ENCODE results near the gene ADAMTS8. TPM values are rescaled to one million over a fixed set of nuclear protein-coding genes. Genes with fewer than 3 reads are reported as not detected.
A peak's percentile ranks its signal among the peaks of the same experiment; 100 is the strongest.

ADAMTS8 gene
- total RNA-seq, 1 donor from 2014 or later: 39.1 TPM

GRCh38 chr11:130408901-130409300, 19.5 kb downstream of the ADAMTS8 start:
- intact Hi-C loops (cut with DNase I): no loop called here
- no peaks in the 10 kb centered on the region for H3K36me3 ChIP-seq
- ATAC-seq (no peak), DNase-seq (no peak)
- no peaks in the 10 kb centered on the region for H3K27me3 ChIP-seq
- TF ChIP-seq CTCF (IDR thresholded peaks at IDR 0.05): no peak
- H3K9me3 ChIP-seq: no peaks in the 10 kb centered on the region
- H3K4me1 ChIP-seq: no peaks in the 10 kb centered on the region
- no peak overlapping the region for H3K27ac ChIP-seq
- H3K4me3 ChIP-seq: no peak overlapping the region

GRCh38 chr11:130408401-130408890, 20.0 kb downstream of the ADAMTS8 start:
- H3K9me3 ChIP-seq: no peaks in the 10 kb centered on the region
- DNase-seq (no peak), ATAC-seq (no peak)
- H3K27ac ChIP-seq: no peak overlapping the region
- no peak overlapping the region for H3K4me3 ChIP-seq
- TF ChIP-seq CTCF (IDR thresholded peaks at IDR 0.05): no peak
- no peaks in the 10 kb centered on the region for H3K36me3 ChIP-seq
- intact Hi-C loops (cut with DNase I): no loop called here
- H3K27me3 ChIP-seq: no peaks in the 10 kb centered on the region
- no peaks in the 10 kb centered on the region for H3K4me1 ChIP-seq

GRCh38 chr11:130407978-130408377, 20.4 kb downstream of the ADAMTS8 start:
- peaks cover 1% of the 10 kb centered on the region for H3K4me1 ChIP-seq
- H3K9me3 ChIP-seq: no peaks in the 10 kb centered on the region
- ATAC-seq: no peak
- no peaks in the 10 kb centered on the region for H3K36me3 ChIP-seq
- H3K27ac ChIP-seq: no peak overlapping the region
- no peak for DNase-seq
- no peaks in the 10 kb centered on the region for H3K27me3 ChIP-seq
- H3K4me3 ChIP-seq: no peak overlapping the region
- intact Hi-C loops (cut with DNase I): no loop called here
- TF ChIP-seq CTCF (IDR thresholded peaks at IDR 0.05): no peak

GRCh38 chr11:130405428-130405827, 23.0 kb downstream of the ADAMTS8 start:
- no peaks in the 10 kb centered on the region for H3K27me3 ChIP-seq
- H3K9me3 ChIP-seq: no peaks in the 10 kb centered on the region
- H3K27ac ChIP-seq: no peak overlapping the region
- peaks cover 10% of the 10 kb centered on the region for H3K4me1 ChIP-seq
- intact Hi-C loops (cut with DNase I): no loop called here
- TF ChIP-seq CTCF (IDR thresholded peaks at IDR 0.05): no peak
- ATAC-seq (no peak), DNase-seq (no peak)
- H3K4me3 ChIP-seq: no peak overlapping the region
- no peaks in the 10 kb centered on the region for H3K36me3 ChIP-seq

GRCh38 chr11:130404727-130405126, 23.7 kb downstream of the ADAMTS8 start:
- H3K9me3 ChIP-seq: no peaks in the 10 kb centered on the region
- no peak for TF ChIP-seq CTCF (IDR thresholded peaks at IDR 0.05)
- DNase-seq (no peak), ATAC-seq (no peak)
- peaks cover 10% of the 10 kb centered on the region for H3K4me1 ChIP-seq
- intact Hi-C loops (cut with DNase I): no loop called here
- no peaks in the 10 kb centered on the region for H3K27me3 ChIP-seq
- H3K27ac ChIP-seq: no peak overlapping the region
- no peak overlapping the region for H3K4me3 ChIP-seq
- no peaks in the 10 kb centered on the region for H3K36me3 ChIP-seq

GRCh38 chr11:130403967-130404366, 24.4 kb downstream of the ADAMTS8 start:
- intact Hi-C loops (cut with DNase I): no loop called here
- H3K27ac ChIP-seq: peak overlapping the region; percentile 55
- no peaks in the 10 kb centered on the region for H3K9me3 ChIP-seq
- no peak for DNase-seq
- no peak for TF ChIP-seq CTCF (IDR thresholded peaks at IDR 0.05)
- no peaks in the 10 kb centered on the region for H3K36me3 ChIP-seq
- H3K4me3 ChIP-seq: no peak overlapping the region
- ATAC-seq: no peak
- H3K4me1 ChIP-seq: peaks cover 10% of the 10 kb centered on the region
- H3K27me3 ChIP-seq: no peaks in the 10 kb centered on the region
